Endodermal cell (in vitro differentiated cells): ENCODE results near the gene ZNF860. TPM values are rescaled to one million over a fixed set of nuclear protein-coding genes. Genes with fewer than 3 reads are reported as not detected.
"Not testable (repeated sequence)": the region's sequence is repeated elsewhere in the genome, so short reads cannot be mapped to it uniquely, and the experiment has no call there.

Source experiments
- DNase-seq: peaks from one replicate; pipeline ENCODE4 v3.0.0-alpha.2; 2017
- H3K27ac ChIP-seq: 2 replicates; pipeline ENCODE4 v1.5.1; 2013; ENCODE audit warnings: mild to moderate bottlenecking, low read depth, low read length, moderate library complexity
- H3K27me3 ChIP-seq: 2 replicates; pipeline ENCODE4 v1.6.1; 2013; ENCODE audit warnings: mild to moderate bottlenecking, low read length, moderate library complexity; ENCODE audit not compliant: insufficient read depth, control insufficient read depth, poor library complexity, severe bottlenecking
- H3K36me3 ChIP-seq: 2 replicates; pipeline ENCODE4 v1.7.0; 2013; ENCODE audit warnings: mild to moderate bottlenecking, low read length, moderate library complexity; ENCODE audit not compliant: control insufficient read depth, insufficient read depth
- H3K4me1 ChIP-seq: one replicate; pipeline ENCODE4 v1.7.0; 2013; ENCODE audit warnings: low read length; ENCODE audit not compliant: control insufficient read depth, insufficient read depth
- H3K4me3 ChIP-seq: 2 replicates; pipeline ENCODE4 v1.5.1; 2013; ENCODE audit warnings: mild to moderate bottlenecking, low read length, moderate library complexity
- H3K9ac ChIP-seq: 2 replicates; pipeline ENCODE4 v1.6.1; 2013; ENCODE audit warnings: mild to moderate bottlenecking, low read length, moderate library complexity; ENCODE audit not compliant: poor library complexity, severe bottlenecking; ENCODE audit errors: extremely low read depth
- H3K9me3 ChIP-seq: 2 replicates; pipeline ENCODE4 v1.6.1; 2013; ENCODE audit warnings: mild to moderate bottlenecking, low read length, moderate library complexity; ENCODE audit not compliant: control insufficient read depth
- H3K27ac Mint-ChIP-seq: 2 replicates; pipeline ENCODE4 v1.8.0; 2020; ENCODE audit warnings: mixed read lengths
- H3K27me3 Mint-ChIP-seq: 2 replicates; pipeline ENCODE4 v1.8.0; 2021; ENCODE audit warnings: mild to moderate bottlenecking, mixed read lengths; ENCODE audit not compliant: insufficient read depth
- H3K36me3 Mint-ChIP-seq: 2 replicates; pipeline ENCODE4 v1.8.0; 2020; ENCODE audit warnings: low read depth, mixed read lengths
- H3K4me1 Mint-ChIP-seq: 2 replicates; pipeline ENCODE4 v1.8.0; 2020; ENCODE audit warnings: mixed read lengths
- H3K4me3 Mint-ChIP-seq: 2 replicates; pipeline ENCODE4 v1.8.0; 2020; ENCODE audit warnings: mild to moderate bottlenecking, moderate library complexity, mixed read lengths
- H3K9me3 Mint-ChIP-seq: 2 replicates; pipeline ENCODE4 v1.8.0; 2020; ENCODE audit warnings: mild to moderate bottlenecking, mixed read lengths
- WGBS, 2 experiments: methylation state at CpG; one replicate each; pipeline versions ENCODE4 v1.1.5 to v1.1.7; 2013; ENCODE audit warnings: missing lambda C conversion rate in 2 of 2, mixed read lengths in 1 of 2; ENCODE audit not compliant: insufficient coverage in 1 of 2, insufficient read length in 1 of 2; 5-methylcytosine and 5-hydroxymethylcytosine counted together
- total RNA-seq, 2 donors: library from RNA; stranded (reverse); fragmentation: NEBNext Ultra II Directional in 1 of 2; extraction: Animal tissue kit (Norgen Biotek cat#: 25700) in 1 of 2; gene quantifications; 2 replicates in 1 of 2; 3 replicates in 1 of 2; pipeline ENCODE4 v1.2.1, GENCODE V29; 2021
- TF ChIP-seq, protein P1 (sequence below): fragments of 200-600 bp; sonication (generic); conservative IDR thresholded peaks from 2 replicates; pipeline ENCODE4 v1.5.0; 2021; ENCODE audit warnings: antibody characterized with exemption, mild to moderate bottlenecking

Gene ZNF860
- total RNA-seq, 2 donors from 2014 or later, result 0.49 to 1.8 TPM

DNA sequence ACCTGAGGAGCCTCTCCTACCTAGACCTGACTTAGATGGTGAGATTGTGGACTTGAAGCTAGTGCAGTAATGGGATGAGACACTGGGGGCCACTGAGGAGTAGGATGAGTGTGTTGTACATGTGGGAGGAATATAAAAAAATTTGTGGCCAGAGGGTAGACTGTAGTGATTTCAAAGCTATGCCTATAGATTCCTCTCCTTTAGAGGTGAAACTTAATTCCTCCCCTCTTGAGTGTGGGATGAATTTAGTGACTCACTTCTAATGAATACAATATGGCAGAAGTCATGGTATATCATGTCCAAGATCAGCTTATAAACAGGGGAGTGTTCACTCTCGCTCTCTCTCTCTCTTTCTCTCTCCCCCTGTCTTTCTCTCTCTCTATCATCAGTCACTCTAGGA lies 6.7 kb downstream of the ZNF860 start:
- no peaks in the 10 kb centered on the region for H3K4me1 ChIP-seq
- peaks cover 4% of the 10 kb centered on the region for H3K36me3 Mint-ChIP-seq
- no peaks in the 10 kb centered on the region for H3K27me3 ChIP-seq
- H3K4me3 Mint-ChIP-seq, result no peak overlapping the region
- no peaks in the 10 kb centered on the region for H3K27me3 Mint-ChIP-seq
- no peaks in the 10 kb centered on the region for H3K4me1 Mint-ChIP-seq
- no peaks in the 10 kb centered on the region for H3K36me3 ChIP-seq
- H3K9ac ChIP-seq, result no peak overlapping the region
- 93% methylated on average over 1 of the region's 1 CpG; no CpG with 5 or more reads in 1 of the 2 experiments for WGBS, 2 experiments
- H3K27ac ChIP-seq, result no peak overlapping the region
- H3K9me3 ChIP-seq, result peaks cover 15% of the 10 kb centered on the region
- H3K27ac Mint-ChIP-seq, result no peak overlapping the region
- TF ChIP-seq, protein P1, sequence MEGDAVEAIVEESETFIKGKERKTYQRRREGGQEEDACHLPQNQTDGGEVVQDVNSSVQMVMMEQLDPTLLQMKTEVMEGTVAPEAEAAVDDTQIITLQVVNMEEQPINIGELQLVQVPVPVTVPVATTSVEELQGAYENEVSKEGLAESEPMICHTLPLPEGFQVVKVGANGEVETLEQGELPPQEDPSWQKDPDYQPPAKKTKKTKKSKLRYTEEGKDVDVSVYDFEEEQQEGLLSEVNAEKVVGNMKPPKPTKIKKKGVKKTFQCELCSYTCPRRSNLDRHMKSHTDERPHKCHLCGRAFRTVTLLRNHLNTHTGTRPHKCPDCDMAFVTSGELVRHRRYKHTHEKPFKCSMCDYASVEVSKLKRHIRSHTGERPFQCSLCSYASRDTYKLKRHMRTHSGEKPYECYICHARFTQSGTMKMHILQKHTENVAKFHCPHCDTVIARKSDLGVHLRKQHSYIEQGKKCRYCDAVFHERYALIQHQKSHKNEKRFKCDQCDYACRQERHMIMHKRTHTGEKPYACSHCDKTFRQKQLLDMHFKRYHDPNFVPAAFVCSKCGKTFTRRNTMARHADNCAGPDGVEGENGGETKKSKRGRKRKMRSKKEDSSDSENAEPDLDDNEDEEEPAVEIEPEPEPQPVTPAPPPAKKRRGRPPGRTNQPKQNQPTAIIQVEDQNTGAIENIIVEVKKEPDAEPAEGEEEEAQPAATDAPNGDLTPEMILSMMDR, result no peak
- peaks cover 12% of the 10 kb centered on the region for H3K9me3 Mint-ChIP-seq
- no peak overlapping the region for H3K4me3 ChIP-seq
- no peak for DNase-seq

DNA sequence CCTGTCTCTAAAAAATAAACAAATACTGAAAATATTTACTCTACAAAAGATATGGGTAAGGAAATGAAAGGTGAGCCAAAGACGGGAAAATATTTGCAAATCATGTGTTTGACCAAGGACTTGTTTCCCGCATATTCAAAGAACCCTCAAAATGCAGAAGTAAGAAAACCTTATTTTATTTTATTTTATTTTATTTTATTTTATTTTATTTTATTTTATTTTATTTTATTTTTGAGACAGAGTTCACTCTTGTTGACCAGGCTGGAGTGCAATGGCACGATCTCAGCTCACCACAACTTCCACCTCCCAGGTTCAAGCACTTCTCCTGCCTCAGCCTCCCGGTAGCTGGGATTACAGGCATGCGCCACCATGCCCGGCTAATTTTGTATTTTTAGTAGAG lies 11.4 kb downstream of the ZNF860 start:
- H3K27ac Mint-ChIP-seq, H3K36me3 ChIP-seq, H3K4me1 ChIP-seq, H3K36me3 Mint-ChIP-seq, H3K9ac ChIP-seq, DNase-seq, H3K27me3 ChIP-seq, H3K4me3 Mint-ChIP-seq, H3K4me1 Mint-ChIP-seq, H3K27me3 Mint-ChIP-seq, H3K4me3 ChIP-seq, H3K27ac ChIP-seq: not testable (repeated sequence)
- peaks cover 36% of the 10 kb centered on the region for H3K9me3 ChIP-seq
- 97 to 100% methylated on average over 1 to 6 of the region's 6 CpGs for WGBS, 2 experiments
- H3K9me3 Mint-ChIP-seq, result peaks cover 39% of the 10 kb centered on the region

DNA sequence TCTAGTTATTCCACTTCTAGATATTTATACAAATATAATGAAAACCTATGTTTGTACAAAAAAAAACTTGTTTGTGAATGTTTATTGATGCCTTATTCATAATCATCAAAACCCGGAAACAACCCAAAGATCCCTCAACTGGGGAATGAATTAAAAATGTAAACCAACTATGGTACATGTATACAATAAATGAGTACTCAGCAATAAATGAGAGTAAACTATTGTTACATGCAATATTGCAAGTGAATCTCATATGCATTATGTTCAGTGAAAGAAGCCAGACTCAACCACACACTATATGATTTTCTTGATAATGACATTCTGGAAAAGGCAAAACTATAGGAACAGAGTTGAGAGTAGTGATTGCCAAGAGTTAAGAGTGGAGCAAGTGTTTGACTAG lies 12.3 kb downstream of the ZNF860 start:
- Mint-ChIP-seq H3K36me3 (peaks cover 2% of the 10 kb centered on the region), H3K4me3 (no peak overlapping the region)
- no CpG with 5 or more reads among the region's 1 CpG for WGBS, 2 experiments

DNA sequence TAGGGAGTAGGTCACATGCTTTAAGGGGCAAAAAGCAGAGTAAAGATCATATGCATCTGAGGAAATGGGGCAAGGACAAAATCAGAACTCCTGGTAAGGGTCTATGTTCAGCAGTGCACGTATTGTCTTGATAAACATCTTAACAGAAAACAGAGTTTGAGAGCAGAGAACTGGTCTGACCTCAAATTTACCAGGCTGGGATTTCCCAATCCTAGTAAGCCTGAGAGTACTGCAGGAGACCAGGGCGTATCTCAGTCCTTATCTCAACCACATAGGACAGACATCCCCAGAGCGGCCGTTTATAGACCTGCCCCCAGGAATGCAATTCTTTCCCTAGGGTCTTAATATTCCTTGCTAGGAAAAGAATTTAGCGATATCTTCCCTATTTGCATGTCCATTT lies 13.5 kb downstream of the ZNF860 start:
- peaks cover 36% of the 10 kb centered on the region for H3K9me3 ChIP-seq
- not testable (repeated sequence) for DNase-seq, H3K27ac ChIP-seq, H3K4me1 ChIP-seq, H3K36me3 ChIP-seq, H3K4me1 Mint-ChIP-seq, H3K4me3 Mint-ChIP-seq, H3K27me3 ChIP-seq, H3K27ac Mint-ChIP-seq, H3K4me3 ChIP-seq, H3K9ac ChIP-seq, H3K36me3 Mint-ChIP-seq, H3K27me3 Mint-ChIP-seq
- H3K9me3 Mint-ChIP-seq, result peaks cover 39% of the 10 kb centered on the region
- 86 to 92% methylated on average over 4 to 5 of the region's 5 CpGs for WGBS, 2 experiments

More for the DNA sequence above, 12.3 kb downstream of the ZNF860 start:
- Mint-ChIP-seq H3K4me1 (no peaks in the 10 kb centered on the region), H3K27ac (no peak overlapping the region), H3K9me3 (peaks cover 39% of the 10 kb centered on the region), H3K27me3 (no peaks in the 10 kb centered on the region)
- Histone ChIP-seq H3K9me3 (peaks cover 36% of the 10 kb centered on the region), H3K4me1 (no peaks in the 10 kb centered on the region), H3K9ac (no peak overlapping the region), H3K27me3 (no peaks in the 10 kb centered on the region), H3K27ac (no peak overlapping the region), H3K36me3 (no peaks in the 10 kb centered on the region), H3K4me3 (no peak overlapping the region)
- DNase-seq, result no peak
- TF ChIP-seq, protein P1, result no peak
